GM18868 (cell line): ENCODE measurements around the gene VSX1.

Experiments
- ATAC-seq: cut with Tn5 transposase; IDR thresholded peaks from one replicate; pipeline ENCODE4 v1.9.1; 2021; ENCODE audit warnings: mild to moderate bottlenecking, moderate library complexity; ENCODE audit not compliant: unreplicated experiment

The VSX1 gene

DNA sequence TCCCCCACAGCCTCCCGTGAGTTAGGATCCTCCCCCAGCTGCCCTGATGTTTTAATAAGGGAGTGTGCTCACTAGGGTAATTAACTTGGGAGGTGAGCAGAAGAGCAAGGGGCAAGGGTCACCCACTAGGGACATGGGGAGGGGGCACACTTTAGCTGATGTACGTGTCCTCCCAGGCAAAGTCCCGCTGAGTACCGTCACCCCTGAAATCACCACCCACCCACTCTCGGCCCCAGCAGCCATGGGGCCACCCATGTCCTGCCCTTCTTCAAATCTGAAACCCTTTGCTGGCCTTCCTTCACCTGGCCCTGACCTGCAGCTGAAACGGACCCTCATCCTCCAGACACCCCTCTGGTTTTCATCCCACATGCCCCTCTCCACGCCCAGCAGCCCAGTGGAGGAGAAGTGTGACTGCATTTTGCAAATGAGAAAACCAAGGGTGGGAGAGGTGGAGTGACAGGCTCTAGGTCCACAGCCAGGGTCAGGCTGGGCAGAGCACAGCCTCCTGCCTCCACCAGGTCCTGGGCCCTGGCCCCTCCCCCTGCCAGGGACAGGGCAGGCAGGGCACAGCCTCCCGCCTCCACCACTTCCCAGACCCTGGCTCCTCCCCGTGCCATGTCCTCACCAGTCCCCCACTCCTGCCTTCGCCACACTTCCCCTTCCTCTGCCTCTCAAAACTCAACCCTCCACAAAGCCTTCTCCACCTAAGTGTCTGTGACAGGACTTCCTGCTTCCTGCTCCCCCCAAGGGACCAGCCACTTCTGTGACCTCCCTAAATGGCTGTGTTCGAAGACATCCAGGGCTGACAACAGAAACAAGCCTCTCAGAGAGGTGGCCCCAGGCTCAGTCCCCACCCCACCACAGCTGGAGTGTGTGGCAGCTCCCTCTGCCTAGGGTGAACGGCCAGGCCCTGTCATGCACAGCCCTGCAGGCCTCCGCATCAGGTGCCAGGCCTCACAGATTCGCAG, 39.1 kb downstream of the VSX1 start:
- ATAC-seq = peak; percentile 88

DNA sequence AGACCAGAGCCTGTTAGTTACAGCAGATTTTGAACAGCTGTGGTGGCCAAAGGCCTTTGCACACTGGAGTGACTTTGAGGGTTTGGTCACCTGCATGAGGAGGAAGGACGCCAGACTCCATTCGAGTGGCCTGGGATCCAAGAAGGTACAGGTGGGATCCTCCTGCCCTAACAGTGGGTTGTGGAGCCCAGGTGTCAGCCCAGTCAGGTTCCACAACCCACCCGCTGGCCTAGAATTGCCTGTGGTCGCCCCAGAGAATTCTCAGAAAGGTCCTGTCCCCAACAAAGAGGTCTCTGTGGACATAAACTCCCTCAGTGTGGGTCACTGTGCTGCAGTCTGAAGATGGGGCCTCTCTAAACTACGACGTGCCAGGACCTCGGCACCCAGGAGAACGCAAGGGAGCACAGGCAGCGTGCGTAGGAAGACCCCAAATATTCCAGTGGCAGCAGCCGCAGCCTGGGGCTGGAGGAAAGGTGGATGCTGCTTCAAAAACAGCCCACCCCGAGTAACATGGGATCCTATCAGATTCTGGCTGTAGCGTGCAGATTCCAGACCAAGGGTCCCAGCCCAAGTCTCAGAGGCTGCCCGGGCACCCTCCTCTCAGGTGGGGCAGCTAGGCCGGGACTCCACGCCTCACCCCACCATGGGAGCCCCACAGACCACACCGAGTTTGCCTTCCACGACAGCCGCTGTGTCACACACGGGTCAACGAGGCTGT, 40.0 kb downstream of the VSX1 start:
- no peak for ATAC-seq

DNA sequence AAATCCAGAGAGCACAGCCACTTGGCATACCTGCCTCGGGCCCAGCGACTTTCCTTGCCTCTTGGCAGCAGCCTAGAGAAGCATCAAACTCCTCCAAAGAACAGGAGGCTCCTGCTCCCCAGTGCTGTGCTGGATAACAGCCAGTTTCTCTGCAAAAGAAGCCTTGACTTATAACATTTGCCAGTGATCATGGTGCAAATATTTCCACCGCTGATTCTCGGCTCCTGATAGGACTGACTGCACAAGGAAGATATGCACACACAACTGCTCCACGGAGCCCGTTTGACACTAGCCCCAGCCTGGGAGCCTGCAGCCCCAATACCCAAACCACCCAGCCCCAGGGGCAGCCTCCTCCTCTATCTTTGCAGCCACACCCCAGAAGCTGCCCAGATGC, 41.5 kb downstream of the VSX1 start:
- ATAC-seq = no peak

DNA sequence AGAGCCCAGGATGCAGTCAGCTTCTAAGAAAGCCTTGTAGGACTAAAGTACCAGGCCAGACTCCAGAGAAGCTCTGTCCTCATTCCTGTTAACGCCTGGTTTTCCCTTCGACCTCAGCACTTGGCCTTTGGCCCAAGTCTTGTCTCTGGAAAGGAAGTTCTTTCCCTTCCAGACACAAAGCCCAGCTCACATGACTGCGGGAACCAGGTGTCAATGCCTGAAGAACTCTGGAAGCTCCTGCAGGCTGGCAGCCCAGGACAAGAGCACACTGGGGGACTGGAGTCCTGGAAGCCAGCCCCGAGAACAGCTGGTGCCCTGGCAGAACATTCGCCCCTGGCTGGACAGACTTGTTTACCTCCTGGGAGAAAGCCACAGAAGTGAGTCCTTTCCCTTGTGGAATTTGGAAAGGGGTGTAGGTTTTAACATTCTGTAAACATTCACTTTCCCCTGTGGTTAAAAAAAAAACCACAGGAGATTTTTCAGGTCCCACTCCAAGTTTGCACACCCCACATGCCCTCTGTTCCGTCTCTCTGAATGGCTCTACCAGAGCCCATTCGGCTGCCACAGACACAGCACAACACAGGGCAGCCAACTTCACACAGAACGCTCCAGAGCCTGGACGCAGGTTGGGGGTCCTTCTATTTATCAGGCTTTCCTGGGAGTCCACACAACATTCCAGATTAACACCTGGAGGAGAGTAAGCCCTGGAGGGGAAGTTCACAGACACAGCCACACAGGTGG, 42.1 kb downstream of the VSX1 start:
- ATAC-seq = no peak

DNA sequence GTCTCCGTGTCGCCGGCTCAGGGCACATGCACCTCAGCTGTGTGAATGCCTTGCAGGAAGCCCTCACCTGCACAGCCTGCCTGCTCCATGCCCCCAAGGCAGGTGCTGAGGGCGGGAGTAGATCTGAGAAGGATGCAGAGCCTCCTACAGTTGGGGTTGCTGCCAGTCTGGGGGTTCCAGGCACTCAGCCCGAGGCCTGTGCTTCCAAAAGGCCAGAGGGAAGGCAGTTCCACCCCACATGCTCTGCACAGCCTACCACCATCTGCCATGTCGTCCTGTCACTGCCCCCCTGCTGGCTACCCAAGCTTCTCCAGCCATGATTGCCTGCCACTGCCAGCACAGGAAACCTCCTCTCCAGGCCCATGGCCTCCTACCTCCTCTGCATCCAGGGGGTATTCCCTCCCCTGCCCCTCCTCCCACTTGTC, 43.3 kb downstream of the VSX1 start:
- ATAC-seq = no peak

DNA sequence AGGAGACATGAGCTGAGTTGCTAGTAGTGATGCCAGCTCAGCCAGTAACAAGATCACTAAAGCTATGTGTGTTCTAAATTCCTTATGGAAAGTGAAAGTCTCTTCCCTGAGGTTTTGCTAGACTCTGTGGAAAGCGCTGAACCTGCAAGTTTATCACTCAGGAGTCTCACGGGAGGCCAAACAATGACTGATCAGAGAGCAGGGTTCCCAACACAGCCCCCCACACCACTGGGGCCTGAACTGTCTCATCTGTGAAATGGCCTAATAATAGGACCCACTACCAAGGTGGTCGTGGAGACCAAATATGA, 43.9 kb downstream of the VSX1 start:
- no peak for ATAC-seq

DNA sequence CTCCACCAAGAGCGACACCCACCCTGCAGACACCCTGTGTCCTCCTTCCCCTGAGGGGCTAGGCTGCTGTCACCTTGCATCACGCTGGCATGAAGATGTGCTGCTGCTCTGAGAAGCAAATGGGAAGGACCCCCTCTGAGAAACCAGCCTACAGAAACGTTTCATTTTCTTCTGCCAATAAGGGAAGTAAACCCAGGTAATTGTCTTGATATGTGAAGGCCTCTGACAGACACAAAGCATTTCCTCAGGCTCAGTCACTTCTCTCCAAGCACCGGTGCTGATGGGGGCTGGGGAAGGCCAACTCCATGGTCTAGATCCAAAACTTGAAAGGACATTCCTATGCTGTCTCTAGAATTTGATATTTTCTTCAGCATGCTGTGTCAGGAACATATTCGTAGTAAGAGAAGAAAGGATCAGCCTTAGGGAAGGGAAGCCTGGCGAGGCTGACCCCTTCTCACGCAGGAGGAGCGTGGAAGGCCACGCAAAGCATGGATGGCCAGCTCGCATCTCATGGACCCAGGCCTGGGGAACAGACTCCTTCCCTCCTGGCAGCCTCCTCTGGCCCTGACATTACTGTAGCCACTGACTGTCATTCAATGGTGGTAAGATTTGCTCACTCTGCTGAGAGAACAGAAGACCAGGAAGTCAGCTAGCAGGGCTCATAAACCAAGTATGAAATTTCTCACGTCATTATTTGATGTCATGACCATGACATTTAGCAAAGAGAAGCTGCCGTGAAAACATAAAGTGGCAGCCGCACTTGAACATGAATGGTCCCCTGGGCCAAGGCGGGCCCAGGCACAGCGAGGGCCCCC, 44.4 kb downstream of the VSX1 start:
- ATAC-seq = no peak

DNA sequence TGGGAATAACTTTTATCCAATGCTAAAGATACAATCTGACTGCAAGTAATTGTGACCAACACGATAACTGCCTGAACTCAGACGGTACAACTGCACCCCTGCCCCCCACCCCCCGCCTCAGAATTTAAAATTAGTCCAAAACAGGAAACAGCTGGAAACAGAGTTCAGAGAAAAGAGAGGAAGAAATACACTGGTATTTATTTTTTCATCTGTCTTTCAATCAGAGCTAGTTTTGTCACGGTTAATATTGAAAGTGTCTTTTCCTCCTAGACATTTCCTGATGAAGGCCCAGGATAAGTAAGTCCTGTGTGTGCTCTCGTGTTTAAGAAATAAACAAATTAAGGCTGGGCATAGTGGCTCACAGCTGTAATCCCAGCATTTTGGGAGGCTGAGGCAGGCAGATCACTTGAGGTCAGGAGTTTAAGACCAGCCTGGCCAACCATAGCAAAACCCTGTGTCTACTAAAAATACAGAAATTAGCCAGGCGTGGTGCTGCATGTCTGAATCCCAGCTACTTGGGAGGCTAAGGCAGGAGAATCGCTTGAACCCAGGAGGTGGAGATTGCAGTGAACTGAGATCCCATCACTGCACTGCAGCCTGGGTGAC, 45.5 kb downstream of the VSX1 start:
- peak; percentile 6 for ATAC-seq

DNA sequence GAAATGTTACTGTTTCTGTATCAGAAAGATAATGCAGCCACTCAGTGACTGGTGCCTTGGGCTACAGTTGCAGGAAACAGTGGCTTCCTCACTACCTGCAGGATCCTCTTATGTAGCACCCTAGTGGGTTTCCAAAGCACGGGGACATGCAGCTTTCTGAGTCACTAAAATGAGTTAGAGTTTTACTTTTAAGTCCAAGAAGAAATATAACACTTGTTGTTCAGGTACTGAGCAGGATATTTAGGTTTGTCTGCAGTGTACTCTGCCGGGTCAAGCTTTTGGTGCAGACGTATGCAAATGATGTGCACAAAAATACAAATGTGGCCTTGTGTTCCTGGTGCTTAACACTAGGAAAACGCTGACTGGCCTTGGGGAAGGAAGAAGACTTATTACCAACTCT, 46.0 kb downstream of the VSX1 start:
- peak; percentile 40 for ATAC-seq

DNA sequence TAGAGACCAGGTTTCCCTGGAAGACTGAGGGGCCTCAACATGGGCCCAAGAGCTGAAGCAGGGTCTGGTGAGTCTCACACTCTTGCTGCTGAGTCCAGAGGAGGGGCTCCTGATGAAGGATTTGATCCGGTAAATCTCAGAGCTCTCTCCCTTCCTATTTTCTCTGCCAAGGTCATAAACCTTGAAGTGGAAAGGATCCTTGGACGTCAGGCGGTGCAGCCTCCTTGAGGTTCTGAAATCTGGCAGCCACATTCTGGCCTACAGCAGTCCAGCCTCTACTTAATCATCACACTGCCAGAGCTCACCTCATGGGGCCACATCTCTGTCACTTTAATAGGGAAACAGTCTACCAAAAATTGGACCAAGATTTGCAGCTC, 48.0 kb downstream of the VSX1 start:
- no peak for ATAC-seq

DNA sequence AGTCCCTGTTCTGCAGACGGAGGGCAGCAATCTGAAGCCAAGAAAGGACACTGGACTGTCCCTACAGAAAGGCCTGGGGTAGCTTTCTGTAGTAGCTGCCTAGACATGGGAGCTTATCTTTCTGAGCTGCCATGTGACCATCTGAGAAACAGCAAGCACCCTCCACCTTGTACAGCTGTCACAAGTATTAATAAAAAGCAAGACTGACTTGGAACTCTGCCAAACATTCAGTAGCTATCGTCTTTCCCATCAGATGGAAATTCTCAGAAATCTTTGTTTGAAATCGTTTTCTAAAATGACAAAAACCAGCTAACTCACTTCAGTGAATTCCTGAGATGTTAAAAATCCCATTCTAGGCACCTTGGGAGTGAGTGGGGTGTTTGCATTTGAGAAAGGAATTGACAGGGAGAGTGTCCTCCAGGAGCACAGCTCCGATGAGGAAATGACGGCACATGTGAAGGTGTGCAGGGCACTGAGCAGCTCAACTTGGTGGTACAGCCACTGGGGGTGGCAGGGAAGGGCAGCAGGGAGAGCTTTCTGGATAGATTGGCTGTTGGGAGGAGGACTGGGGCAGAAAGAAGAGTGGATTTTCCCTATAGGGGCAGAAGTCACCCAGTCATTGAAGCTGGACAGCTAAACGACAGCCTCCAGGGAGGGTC, 48.5 kb downstream of the VSX1 start:
- ATAC-seq = no peak

DNA sequence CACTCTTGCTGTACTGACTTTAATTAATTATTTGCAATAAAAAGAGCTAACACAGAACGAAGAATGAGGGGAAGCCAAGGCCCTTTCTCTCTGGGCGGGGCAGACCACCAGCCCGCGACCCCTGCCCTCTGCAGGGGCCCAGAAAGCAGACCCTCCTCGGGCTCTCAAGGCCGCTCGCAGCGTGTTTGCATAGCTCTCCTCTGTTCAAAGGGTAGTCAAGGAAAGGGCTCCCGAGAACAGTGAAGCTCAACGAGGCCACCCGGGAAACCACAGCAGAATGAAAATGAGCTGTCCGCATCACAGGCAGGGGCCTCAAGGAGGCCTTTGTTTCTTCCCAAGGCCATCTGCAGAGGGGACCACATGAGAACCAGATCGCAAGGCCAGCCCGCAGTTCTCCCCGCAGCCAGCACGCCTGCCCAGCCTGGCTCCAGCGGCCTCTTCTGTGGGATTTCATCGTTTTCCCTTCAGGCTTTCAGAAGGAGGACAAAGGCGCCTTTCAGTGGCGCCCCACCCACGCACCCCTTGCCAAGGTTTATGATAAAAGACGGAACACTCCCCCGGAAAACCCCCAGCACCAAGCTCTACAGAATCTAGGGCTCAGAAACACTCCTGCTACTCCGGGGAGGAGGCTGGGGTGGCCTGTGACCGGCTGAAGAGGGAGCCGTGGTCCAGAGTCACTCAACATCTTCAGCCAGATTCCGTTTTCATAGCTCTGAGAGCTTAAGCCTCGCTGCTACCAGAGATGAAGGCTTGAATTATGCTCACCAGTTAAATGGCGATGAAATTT, 49.3 kb downstream of the VSX1 start:
- no peak for ATAC-seq

DNA sequence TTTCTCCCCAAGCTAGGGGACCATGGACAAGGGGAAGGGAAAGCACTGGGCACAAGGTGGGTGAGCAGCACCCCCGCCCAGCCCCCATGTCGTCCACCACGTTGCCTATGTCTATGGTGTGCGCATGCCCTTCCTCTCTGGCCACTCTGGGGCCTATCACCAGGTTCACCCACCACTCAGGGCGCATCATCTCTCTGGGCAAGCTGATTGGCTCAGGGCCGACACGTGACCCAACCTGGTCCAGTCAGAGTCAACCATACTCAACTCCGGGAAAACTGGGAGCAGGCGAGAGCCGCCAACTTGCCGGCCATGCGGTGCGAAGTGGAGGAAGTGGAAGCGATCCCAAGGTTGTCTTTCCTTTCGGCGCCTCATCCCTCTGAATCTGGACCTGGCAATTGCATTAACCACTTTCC, 49.9 kb downstream of the VSX1 start:
- ATAC-seq = no peak

DNA sequence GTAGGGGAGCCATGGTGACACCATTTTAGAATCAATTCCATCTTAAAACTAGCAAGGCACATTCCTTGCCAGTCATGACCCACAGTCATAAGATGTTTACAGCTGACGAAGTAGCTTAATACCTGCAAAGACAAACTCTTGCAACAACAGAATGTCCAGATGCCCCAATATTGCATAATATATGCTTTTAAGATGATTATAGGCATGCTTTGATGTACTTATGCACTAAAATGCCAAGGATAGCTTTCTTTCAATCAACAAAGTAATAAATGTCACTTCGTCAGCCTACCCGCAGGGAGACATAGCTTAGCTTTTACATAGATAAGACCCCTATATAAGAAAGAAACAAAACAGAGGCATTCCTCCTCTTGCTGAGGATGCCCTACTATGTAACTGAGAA, 50.7 kb downstream of the VSX1 start:
- ATAC-seq = no peak

DNA sequence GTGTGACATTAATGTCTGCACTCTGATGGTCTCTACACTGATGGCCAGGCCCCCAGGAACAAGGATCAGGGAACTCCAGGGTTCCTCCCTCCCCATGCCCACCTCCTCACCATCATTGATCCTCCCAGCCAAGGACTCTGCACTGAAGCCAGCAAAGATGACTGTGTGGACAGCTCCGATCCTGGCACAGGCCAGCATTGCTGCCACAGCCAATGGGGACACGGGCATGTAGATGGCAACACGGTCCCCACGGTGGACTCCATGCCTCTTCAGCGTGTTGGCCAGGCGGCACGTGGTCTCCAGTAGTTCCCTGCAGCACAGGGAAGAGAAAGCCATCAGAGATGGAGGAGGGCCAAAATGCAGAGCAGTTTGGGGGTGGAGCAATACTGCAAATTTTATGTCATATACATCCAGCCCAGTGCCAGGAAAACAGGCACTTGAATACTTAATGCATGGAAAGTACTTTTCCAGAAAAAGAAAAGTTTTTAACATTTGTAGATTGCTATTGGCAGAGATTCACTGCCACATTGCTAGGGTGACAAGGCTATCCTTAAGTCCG, 51.2 kb downstream of the VSX1 start:
- ATAC-seq = no peak

DNA sequence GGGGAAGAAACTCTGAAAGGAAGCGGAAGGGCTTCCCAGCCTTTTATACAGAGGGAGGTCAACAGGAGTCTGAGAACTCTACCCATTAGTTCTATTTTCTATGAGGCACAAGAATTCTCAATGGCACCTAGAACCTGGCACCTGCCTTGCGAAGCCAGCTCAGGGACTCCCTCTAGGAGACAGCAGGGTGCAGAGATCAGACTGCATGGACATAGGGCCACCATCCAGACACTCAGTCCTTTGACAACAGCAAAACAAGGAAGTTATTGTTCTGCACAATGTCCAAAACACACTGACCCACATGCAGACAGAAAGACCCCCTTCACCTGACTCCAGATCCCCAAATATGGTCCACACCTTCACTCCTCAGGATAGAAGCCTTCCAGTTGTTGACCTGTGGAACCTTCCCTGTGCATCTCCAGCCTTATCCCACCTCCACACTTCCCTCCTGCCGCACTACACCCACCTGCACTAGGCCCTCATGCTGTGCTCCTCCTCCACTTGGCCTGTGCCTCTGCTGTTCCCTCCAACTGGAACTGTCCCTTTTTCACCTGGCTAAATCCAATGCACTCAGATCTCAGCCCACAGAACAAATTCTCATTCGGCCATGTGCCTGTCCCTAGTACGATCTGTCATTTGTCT, 51.8 kb downstream of the VSX1 start:
- ATAC-seq = no peak

DNA sequence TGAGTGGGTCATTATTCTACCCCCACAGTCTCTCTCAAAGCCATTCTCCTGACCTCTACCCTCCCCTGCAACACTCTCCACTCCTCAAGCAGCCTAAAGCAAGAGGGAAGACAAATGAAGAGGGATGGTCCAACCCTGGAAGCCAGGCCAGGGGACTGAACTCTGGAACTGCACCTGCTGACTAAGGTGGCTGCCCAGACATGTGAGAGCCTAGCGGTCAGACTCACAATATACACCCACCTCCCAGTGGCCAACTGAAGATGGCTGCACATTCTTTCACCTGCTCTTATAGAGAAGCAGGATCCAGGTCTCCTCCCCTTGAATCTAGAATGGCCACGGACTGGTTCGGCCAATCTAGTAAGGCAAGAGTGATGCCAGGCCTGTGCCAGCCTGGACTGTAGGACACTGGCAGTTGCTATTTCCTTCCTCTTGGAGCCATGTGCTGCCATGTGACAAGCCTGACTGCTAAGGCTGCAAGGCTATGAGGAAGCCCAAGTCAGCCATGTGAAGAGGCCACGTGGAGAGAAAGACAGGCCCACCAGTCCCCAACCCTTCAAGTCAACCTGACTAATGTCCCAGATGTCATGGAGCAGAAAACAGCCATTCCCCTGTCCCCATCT, 55.8 kb downstream of the VSX1 start:
- ATAC-seq = no peak
